GM23338 (cell line): ENCODE data around the gene PHKB. TPM values are rescaled to one million over a fixed set of nuclear protein-coding genes. Genes with fewer than 3 reads are reported as not detected.

ENCODE experiments used
- ATAC-seq: fragments of 200-7000 bp; cut with Tn5 transposase; 3 replicates; pipeline ENCODE4 v1.9.1; 2020
- DNase-seq: peaks from one replicate; pipeline ENCODE4 v3.0.0-alpha.2; 2015; ENCODE audit warnings: low spot score
- H2AFZ ChIP-seq: fragments of 200-600 bp; sonication (generic); 2 replicates; pipeline ENCODE4 v1.8.0; 2016; ENCODE audit warnings: antibody characterized with exemption, mild to moderate bottlenecking, moderate library complexity
- H3F3A ChIP-seq: fragments of 200-600 bp; sonication (generic); replicated peaks from 2 replicates; pipeline ENCODE4 v1.8.0; 2017; ENCODE audit warnings: antibody characterized with exemption, mixed run types, low read depth
- H3K27ac ChIP-seq: fragments of 200-600 bp; sonication (generic); 2 replicates; pipeline ENCODE4 v1.6.1; 2016; ENCODE audit warnings: low read depth
- H3K27me3 ChIP-seq: fragments of 200-600 bp; sonication (generic); 2 replicates; pipeline ENCODE4 v1.8.0; 2016; ENCODE audit warnings: mild to moderate bottlenecking, mixed run types, moderate library complexity; ENCODE audit not compliant: insufficient read depth
- H3K36me3 ChIP-seq: fragments of 200-600 bp; sonication (generic); 2 replicates; pipeline ENCODE4 v1.8.0; 2016; ENCODE audit warnings: mild to moderate bottlenecking; ENCODE audit not compliant: insufficient read depth
- H3K4me1 ChIP-seq: fragments of 200-600 bp; sonication (generic); 2 replicates; pipeline ENCODE4 v1.8.0; 2016; ENCODE audit warnings: mild to moderate bottlenecking, moderate library complexity; ENCODE audit not compliant: insufficient read depth
- H3K4me2 ChIP-seq: fragments of 200-600 bp; sonication (generic); 2 replicates; pipeline ENCODE4 v1.7.1; 2017; ENCODE audit warnings: mixed run types
- H3K4me3 ChIP-seq: fragments of 200-600 bp; sonication (generic); 2 replicates; pipeline ENCODE4 v1.6.1; 2016; ENCODE audit warnings: mixed run types
- H3K79me2 ChIP-seq: fragments of 200-600 bp; sonication (generic); replicated peaks from 2 replicates; pipeline ENCODE4 v1.8.0; 2017; ENCODE audit warnings: mild to moderate bottlenecking; ENCODE audit not compliant: insufficient read depth
- H3K9me2 ChIP-seq: fragments of 200-600 bp; sonication (generic); 2 replicates; pipeline ENCODE4 v1.8.0; 2017; ENCODE audit not compliant: insufficient read depth
- H4K20me1 ChIP-seq: fragments of 200-600 bp; sonication (generic); replicated peaks from 2 replicates; pipeline ENCODE4 v1.8.0; 2017; ENCODE audit warnings: mild to moderate bottlenecking; ENCODE audit not compliant: insufficient read depth
- H3K27ac Mint-ChIP-seq: 2 replicates; pipeline ENCODE4 v1.8.0; 2020; ENCODE audit warnings: inconsistent platforms, mild to moderate bottlenecking, moderate library complexity, mixed read lengths
- H3K27me3 Mint-ChIP-seq: 3 replicates; pipeline ENCODE4 v1.8.0; 2022; ENCODE audit warnings: low read depth, mild to moderate bottlenecking, moderate library complexity, mixed read lengths, inconsistent platforms; ENCODE audit not compliant: insufficient read depth, poor library complexity
- H3K36me3 Mint-ChIP-seq: 3 replicates; pipeline ENCODE4 v1.8.0; 2021; ENCODE audit warnings: low read depth, mild to moderate bottlenecking, inconsistent platforms, moderate library complexity, mixed read lengths
- H3K4me1 Mint-ChIP-seq: 3 replicates; pipeline ENCODE4 v1.8.0; 2020; ENCODE audit warnings: mild to moderate bottlenecking, inconsistent platforms, mixed read lengths
- H3K4me3 Mint-ChIP-seq: 3 replicates; pipeline ENCODE4 v1.8.0; 2021; ENCODE audit warnings: moderate library complexity, mild to moderate bottlenecking, inconsistent platforms, mixed read lengths
- H3K9me3 Mint-ChIP-seq: 3 replicates; pipeline ENCODE4 v1.8.0; 2020; ENCODE audit warnings: moderate library complexity, mild to moderate bottlenecking, inconsistent platforms, mixed read lengths
- CREB1 ChIP-seq: fragments of 250-450 bp; sonication (Bioruptor Pico); IDR thresholded peaks from 2 replicates; pipeline ENCODE4 v1.5.0; 2020; ENCODE audit warnings: low read depth, mild to moderate bottlenecking, moderate library complexity
- CTCF ChIP-seq, 2 experiments: fragments of 200-600 bp in 1 of 2; sonication (generic) in 1 of 2; conservative IDR thresholded peaks; 2 replicates each; pipeline versions ENCODE4 v1.5.1 to v1.6.1; 2016 to 2017; ENCODE audit warnings: antibody characterized with exemption in 2 of 2, low read depth in 2 of 2, mild to moderate bottlenecking in 2 of 2, moderate library complexity in 1 of 2
- EZH2 ChIP-seq: fragments of 200-600 bp; sonication (generic); IDR thresholded peaks from one replicate; pipeline ENCODE4 v1.8.0; 2017; ENCODE audit warnings: antibody characterized with exemption, mild to moderate bottlenecking, low read depth; ENCODE audit not compliant: unreplicated experiment
- EZH2phosphoT487 ChIP-seq: fragments of 200-600 bp; sonication (generic); IDR thresholded peaks from one replicate; pipeline ENCODE4 v1.8.1; 2018; ENCODE audit warnings: antibody characterized with exemption; ENCODE audit not compliant: unreplicated experiment
- JUNB ChIP-seq: IDR thresholded peaks from one replicate; pipeline ENCODE4 v1.6.1; 2016; ENCODE audit warnings: antibody characterized with exemption; ENCODE audit not compliant: unreplicated experiment
- NANOG ChIP-seq: IDR thresholded peaks from 2 replicates; pipeline ENCODE4 v1.6.1; 2016; ENCODE audit warnings: antibody characterized with exemption, borderline replicate concordance
- POLR2AphosphoS5 ChIP-seq: IDR thresholded peaks from 2 replicates; pipeline ENCODE4 v1.6.1; 2016; ENCODE audit warnings: antibody characterized with exemption, low read depth
- STAT1 ChIP-seq: IDR thresholded peaks from one replicate; pipeline ENCODE4 v1.6.1; 2016; ENCODE audit warnings: antibody characterized with exemption; ENCODE audit not compliant: unreplicated experiment
- ZNF114 ChIP-seq: fragments of 250-450 bp; sonication (Bioruptor Pico); IDR thresholded peaks from 2 replicates; pipeline ENCODE4 v1.5.0; 2020; ENCODE audit warnings: mild to moderate bottlenecking, moderate library complexity
- ZNF331 ChIP-seq: fragments of 250-450 bp; sonication (Bioruptor Pico); IDR thresholded peaks from 2 replicates; pipeline ENCODE4 v1.5.0; 2020; ENCODE audit warnings: low read depth, mild to moderate bottlenecking, moderate library complexity
- ZNF462 ChIP-seq: fragments of 250-450 bp; sonication (Bioruptor Pico); IDR thresholded peaks from 2 replicates; pipeline ENCODE4 v1.5.0; 2020; ENCODE audit warnings: mild to moderate bottlenecking, moderate library complexity
- polyA plus RNA-seq: library from polyadenylated mRNA; unstranded; fragments of >200 nt; fragmentation: Nextera tagmentation; extraction: Ambion mirVana; gene quantifications from 2 replicates; pipeline ENCODE4 v1.2.1, GENCODE V29; 2016
- total RNA-seq: library from RNA; depleted of rRNA; stranded (reverse); fragments of >200 nt; shearing (Covaris generic); gene quantifications from 2 replicates; pipeline ENCODE4 v1.2.3, GENCODE V29; 2014
- TF ChIP-seq, protein P1 (sequence below): IDR thresholded peaks from one replicate; pipeline ENCODE4 v1.6.1; 2018; ENCODE audit warnings: antibody characterized with exemption; ENCODE audit not compliant: unreplicated experiment
- TF ChIP-seq, protein P2 (sequence below): IDR thresholded peaks from 2 replicates; pipeline ENCODE4 v1.6.1; 2016; ENCODE audit warnings: antibody characterized with exemption

The PHKB gene
- total and polyA plus RNA-seq, 2 experiments from 2014 or later, result 20.3 to 57.3 TPM

DNA sequence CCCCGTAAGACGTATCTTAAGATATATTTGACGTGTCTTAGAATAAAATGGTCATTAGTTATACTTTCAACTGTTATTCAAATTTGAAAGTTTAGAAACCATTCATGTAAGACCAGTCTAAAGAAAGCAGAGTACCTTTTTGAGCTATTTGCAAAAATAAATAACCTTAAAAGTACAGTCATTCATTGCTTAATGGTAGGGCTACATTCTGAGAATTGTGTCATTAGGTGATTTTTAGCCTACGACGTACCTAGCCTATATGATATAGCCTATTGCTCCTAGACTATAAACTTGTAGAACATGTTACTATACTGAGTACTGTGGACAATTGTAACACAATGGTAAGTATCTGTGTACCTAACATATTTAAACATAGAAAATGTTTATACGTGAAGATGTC, 139.2 kb downstream of the PHKB start:
- ATAC-seq, result no peak
- Mint-ChIP-seq H3K36me3 (no peaks in the 10 kb centered on the region), H3K9me3 (no peaks in the 10 kb centered on the region), H3K4me3 (no peak overlapping the region), H3K27me3 (no peaks in the 10 kb centered on the region), H3K4me1 (peaks cover 11% of the 10 kb centered on the region), H3K27ac (no peak overlapping the region)
- H3K27me3 ChIP-seq, result no peaks in the 10 kb centered on the region
- TF ChIP-seq ZNF114 (no peak), POLR2AphosphoS5 (no peak), EZH2 (no peak), ZNF462 (CRISPR knock-in tag) (no peak), NANOG (no peak), CTCF (conservative IDR thresholded peaks at IDR 0.05; ENCODE audit: low read depth in 2 of 2) (no peak), STAT1 (no peak), CREB1 (CRISPR knock-in tag) (no peak), EZH2phosphoT487 (no peak), JUNB (no peak), ZNF331 (CRISPR knock-in tag) (no peak)
- TF ChIP-seq, protein P1, sequence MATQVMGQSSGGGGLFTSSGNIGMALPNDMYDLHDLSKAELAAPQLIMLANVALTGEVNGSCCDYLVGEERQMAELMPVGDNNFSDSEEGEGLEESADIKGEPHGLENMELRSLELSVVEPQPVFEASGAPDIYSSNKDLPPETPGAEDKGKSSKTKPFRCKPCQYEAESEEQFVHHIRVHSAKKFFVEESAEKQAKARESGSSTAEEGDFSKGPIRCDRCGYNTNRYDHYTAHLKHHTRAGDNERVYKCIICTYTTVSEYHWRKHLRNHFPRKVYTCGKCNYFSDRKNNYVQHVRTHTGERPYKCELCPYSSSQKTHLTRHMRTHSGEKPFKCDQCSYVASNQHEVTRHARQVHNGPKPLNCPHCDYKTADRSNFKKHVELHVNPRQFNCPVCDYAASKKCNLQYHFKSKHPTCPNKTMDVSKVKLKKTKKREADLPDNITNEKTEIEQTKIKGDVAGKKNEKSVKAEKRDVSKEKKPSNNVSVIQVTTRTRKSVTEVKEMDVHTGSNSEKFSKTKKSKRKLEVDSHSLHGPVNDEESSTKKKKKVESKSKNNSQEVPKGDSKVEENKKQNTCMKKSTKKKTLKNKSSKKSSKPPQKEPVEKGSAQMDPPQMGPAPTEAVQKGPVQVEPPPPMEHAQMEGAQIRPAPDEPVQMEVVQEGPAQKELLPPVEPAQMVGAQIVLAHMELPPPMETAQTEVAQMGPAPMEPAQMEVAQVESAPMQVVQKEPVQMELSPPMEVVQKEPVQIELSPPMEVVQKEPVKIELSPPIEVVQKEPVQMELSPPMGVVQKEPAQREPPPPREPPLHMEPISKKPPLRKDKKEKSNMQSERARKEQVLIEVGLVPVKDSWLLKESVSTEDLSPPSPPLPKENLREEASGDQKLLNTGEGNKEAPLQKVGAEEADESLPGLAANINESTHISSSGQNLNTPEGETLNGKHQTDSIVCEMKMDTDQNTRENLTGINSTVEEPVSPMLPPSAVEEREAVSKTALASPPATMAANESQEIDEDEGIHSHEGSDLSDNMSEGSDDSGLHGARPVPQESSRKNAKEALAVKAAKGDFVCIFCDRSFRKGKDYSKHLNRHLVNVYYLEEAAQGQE, result no peak
- TF ChIP-seq, protein P2, sequence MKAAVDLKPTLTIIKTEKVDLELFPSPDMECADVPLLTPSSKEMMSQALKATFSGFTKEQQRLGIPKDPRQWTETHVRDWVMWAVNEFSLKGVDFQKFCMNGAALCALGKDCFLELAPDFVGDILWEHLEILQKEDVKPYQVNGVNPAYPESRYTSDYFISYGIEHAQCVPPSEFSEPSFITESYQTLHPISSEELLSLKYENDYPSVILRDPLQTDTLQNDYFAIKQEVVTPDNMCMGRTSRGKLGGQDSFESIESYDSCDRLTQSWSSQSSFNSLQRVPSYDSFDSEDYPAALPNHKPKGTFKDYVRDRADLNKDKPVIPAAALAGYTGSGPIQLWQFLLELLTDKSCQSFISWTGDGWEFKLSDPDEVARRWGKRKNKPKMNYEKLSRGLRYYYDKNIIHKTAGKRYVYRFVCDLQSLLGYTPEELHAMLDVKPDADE, result no peak
- H3K9me2 ChIP-seq, result no peaks in the 10 kb centered on the region
- no peaks in the 10 kb centered on the region for H3K4me1 ChIP-seq
- H3K79me2 ChIP-seq, result no peaks in the 10 kb centered on the region
- no peaks in the 10 kb centered on the region for H3F3A ChIP-seq
- no peaks in the 10 kb centered on the region for H3K36me3 ChIP-seq
- 0 out of 2 replicates have a peak, but pooled peaks cover 4% of the 10 kb centered on the region for H4K20me1 ChIP-seq
- no peak overlapping the region for H3K27ac ChIP-seq
- H3K4me3 ChIP-seq, result no peak overlapping the region
- H3K4me2 ChIP-seq, result no peak overlapping the region
- DNase-seq, result no peak
- no peak overlapping the region for H2AFZ ChIP-seq
